Testis (tissue), 3 donors: ENCODE data around the gene HBEGF. TPM values are rescaled to one million over a fixed set of nuclear protein-coding genes. Genes with fewer than 3 reads are reported as not detected.
A peak's percentile ranks its signal among the peaks of the same experiment; 100 is the strongest.

ENCODE experiments used
- DNase-seq: peaks from one replicate; pipeline ENCODE4 v3.0.0-alpha.2; 2019
- H3K27ac ChIP-seq, 2 donors: fragments of 200-600 bp; sonication (generic); one replicate each; pipeline ENCODE4 v1.5.1; 2019
- H3K27me3 ChIP-seq: fragments of 200-600 bp; sonication (generic); one replicate; pipeline ENCODE4 v1.5.1; 2019
- H3K36me3 ChIP-seq: fragments of 200-600 bp; sonication (generic); one replicate; pipeline ENCODE4 v1.5.1; 2017; ENCODE audit warnings: low read depth; ENCODE audit errors: missing control alignments
- H3K4me1 ChIP-seq: fragments of 200-600 bp; sonication (generic); one replicate; pipeline ENCODE4 v1.5.1; 2019
- H3K4me3 ChIP-seq, 2 donors: fragments of 200-600 bp; sonication (generic); one replicate each; pipeline ENCODE4 v1.5.1; 2017 to 2019
- H3K9me3 ChIP-seq: fragments of 200-600 bp; sonication (generic); one replicate; pipeline ENCODE4 v1.5.1; 2017
- POLR2A ChIP-seq: fragments of 450-650 bp; IDR thresholded peaks from one replicate; pipeline ENCODE4 v1.6.1; 2017; ENCODE audit warnings: antibody characterized with exemption, mild to moderate bottlenecking, moderate library complexity
- WGBS, 2 donors: methylation state at CpG; one replicate each; pipeline ENCODE4 v1.1.5; 2018; 5-methylcytosine and 5-hydroxymethylcytosine counted together
- intact Hi-C: fragments of 100-400 bp; cut with DNase I; formaldehyde crosslinking; loops from one replicate; pipeline ENCODE4 v1.15.1; 2023; ENCODE audit warnings: low total_unique reads
- polyA plus RNA-seq: library from polyadenylated mRNA; stranded (reverse); fragments of 350-450 nt; fragmentation: Illumina TruSeq; extraction: RNeasy Lipid Tissue Mini Kit (QIAGEN cat#74804); gene quantifications from one replicate; pipeline ENCODE4 v1.2.3, GENCODE V29; 2014; ENCODE audit warnings: low read depth, low replicate concordance; ENCODE audit not compliant: insufficient read depth
- total RNA-seq, 2 donors: library from RNA; depleted of rRNA; stranded (reverse); fragments of >200 nt; gene quantifications; one replicate each; pipeline ENCODE4 v1.2.3, GENCODE V29; 2016
- TF ChIP-seq, protein P1 (sequence below), 3 experiments: fragments of 450-650 bp in 2 of 3; fragments of 200-600 bp in 1 of 3; sonication (generic) in 1 of 3; IDR thresholded peaks; one replicate each; pipeline ENCODE4 v1.5.1; 2016 to 2019; ENCODE audit warnings: antibody characterized with exemption in 3 of 3, mild to moderate bottlenecking in 2 of 3, moderate library complexity in 1 of 3

The HBEGF gene
- total and polyA plus RNA-seq, 3 donors from 2014 or later: 8.2 to 23.9 (median 23.2) TPM

DNA sequence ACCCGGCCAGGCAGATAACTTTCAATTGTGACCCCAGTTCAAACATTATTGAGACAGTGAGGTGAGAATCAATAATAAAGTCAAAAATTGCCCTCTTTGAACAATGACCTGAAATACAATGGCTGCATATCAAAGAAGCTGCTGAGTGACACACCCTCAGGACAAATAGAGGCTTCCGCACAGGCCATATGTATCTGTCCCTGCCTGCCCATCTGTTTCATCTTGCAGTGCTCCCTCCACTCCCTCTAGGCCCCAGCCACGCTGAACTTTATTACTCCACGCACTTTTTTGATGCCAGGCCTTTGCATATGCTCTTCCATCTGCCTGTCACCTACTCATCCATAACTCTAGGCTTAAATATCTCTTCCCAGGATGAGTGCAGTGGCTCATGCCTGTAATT, 27.6 kb downstream of the HBEGF start:
- H3K4me1 ChIP-seq: peaks cover 13% of the 10 kb centered on the region
- H3K9me3 ChIP-seq: no peaks in the 10 kb centered on the region
- TF ChIP-seq POLR2A: no peak
- TF ChIP-seq, protein P1, sequence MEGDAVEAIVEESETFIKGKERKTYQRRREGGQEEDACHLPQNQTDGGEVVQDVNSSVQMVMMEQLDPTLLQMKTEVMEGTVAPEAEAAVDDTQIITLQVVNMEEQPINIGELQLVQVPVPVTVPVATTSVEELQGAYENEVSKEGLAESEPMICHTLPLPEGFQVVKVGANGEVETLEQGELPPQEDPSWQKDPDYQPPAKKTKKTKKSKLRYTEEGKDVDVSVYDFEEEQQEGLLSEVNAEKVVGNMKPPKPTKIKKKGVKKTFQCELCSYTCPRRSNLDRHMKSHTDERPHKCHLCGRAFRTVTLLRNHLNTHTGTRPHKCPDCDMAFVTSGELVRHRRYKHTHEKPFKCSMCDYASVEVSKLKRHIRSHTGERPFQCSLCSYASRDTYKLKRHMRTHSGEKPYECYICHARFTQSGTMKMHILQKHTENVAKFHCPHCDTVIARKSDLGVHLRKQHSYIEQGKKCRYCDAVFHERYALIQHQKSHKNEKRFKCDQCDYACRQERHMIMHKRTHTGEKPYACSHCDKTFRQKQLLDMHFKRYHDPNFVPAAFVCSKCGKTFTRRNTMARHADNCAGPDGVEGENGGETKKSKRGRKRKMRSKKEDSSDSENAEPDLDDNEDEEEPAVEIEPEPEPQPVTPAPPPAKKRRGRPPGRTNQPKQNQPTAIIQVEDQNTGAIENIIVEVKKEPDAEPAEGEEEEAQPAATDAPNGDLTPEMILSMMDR (IDR thresholded peaks at IDR 0.05): no peak
- H3K27ac ChIP-seq: no peak overlapping the region
- H3K27me3 ChIP-seq: no peaks in the 10 kb centered on the region
- DNase-seq: no peak
- WGBS, 2 donors: 93 to 97% methylated on average over 4 of the region's 4 CpGs
- no peak overlapping the region for H3K4me3 ChIP-seq
- H3K36me3 ChIP-seq: no peaks in the 10 kb centered on the region
- intact Hi-C loops: no loop called here

DNA sequence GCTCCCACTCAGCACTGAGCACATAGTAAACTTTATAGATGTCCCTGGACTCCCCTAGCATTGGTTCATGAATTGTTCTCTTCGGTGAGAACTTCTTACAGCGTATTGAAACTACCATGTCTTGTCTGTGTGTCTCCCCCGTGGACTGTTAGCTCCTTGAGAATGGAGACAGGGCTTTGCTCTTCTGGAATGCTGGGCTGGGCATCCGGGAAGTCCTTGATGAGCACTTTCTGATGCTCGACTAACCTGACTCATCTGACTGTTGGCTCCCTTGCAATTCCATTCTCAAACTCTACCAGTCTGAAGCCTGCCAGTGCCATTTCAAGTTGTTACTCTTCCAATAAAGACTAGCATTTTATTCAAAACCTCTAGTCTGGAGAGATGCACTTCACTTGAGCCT, 28.5 kb downstream of the HBEGF start:
- Histone ChIP-seq H3K36me3 (no peaks in the 10 kb centered on the region), H3K27me3 (no peaks in the 10 kb centered on the region), H3K4me3 (no peak overlapping the region), H3K9me3 (no peaks in the 10 kb centered on the region), H3K4me1 (peaks cover 4% of the 10 kb centered on the region), H3K27ac (no peak overlapping the region)
- WGBS, 2 donors: 69 to 77% methylated on average over 5 of the region's 5 CpGs
- TF ChIP-seq, protein P1 (IDR thresholded peaks at IDR 0.05): no peak
- TF ChIP-seq POLR2A: no peak
- DNase-seq: no peak
- intact Hi-C loops: no loop called here

DNA sequence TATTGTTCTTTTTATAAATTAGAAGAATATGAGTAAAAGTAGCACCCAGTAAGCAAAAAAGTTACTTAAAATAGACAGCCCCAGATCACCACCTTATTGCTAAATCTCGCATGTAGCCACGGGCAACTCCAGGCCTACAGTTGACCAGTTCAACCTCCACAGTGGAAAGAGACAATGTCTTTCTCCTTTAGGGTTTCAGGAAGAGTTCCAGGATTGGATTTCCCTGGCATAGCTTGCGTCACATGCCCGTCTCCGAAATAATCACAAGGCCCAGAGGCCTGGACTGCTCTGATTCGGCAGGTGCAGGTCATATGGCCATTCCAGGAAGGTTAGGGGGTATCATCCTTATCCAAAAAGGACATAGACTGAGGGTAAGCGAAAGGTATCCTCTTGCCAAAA, 33.6 kb downstream of the HBEGF start:
- Histone ChIP-seq H3K4me1 (no peaks in the 10 kb centered on the region), H3K27ac (peak overlapping the region in 1 of 2 donors; percentile 27), H3K9me3 (no peaks in the 10 kb centered on the region), H3K4me3 (no peak overlapping the region), H3K36me3 (no peaks in the 10 kb centered on the region), H3K27me3 (no peaks in the 10 kb centered on the region)
- no peak for TF ChIP-seq POLR2A
- TF ChIP-seq, protein P1 (IDR thresholded peaks at IDR 0.05): no peak
- 90 to 98% methylated on average over 7 of the region's 7 CpGs for WGBS, 2 donors
- DNase-seq: no peak
- intact Hi-C loops: no loop called here

DNA sequence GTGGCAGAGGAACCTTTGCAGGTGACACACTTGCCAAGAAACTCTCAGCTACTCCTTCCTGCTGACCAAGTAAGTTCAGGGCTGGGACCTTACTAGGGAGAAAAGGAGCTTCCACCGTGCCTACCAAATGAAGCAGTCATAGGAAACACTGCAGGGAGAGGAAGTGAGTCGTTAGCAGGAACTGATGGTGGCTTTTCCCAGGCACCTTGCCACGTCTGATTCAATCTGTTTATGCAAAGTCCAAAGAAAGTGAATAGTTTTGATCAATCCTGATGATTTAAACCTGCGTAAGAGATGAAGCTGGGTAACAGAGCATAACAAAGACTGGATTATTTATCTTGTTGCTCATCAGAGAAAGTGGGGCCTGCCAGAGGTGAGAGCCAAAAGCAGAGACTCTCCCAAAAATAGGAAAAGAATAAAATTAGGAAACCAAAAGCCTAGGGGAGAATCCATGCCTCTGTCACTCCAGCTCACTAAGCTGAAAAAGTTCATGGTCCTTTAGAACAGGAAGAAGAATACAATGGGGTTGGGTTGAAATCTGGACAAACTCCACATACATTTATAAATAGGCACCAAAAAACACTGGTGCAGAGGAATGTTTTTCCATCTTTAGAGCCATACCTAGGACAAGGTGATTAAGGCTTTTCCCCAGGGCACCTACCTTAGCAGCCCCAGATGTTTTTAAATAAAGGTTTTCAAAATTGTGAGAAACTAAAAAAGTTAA, 34.2 kb downstream of the HBEGF start:
- 50 to 60% methylated on average over 4 of the region's 4 CpGs for WGBS, 2 donors
- no peaks in the 10 kb centered on the region for H3K36me3 ChIP-seq
- H3K4me1 ChIP-seq: no peaks in the 10 kb centered on the region
- H3K27me3 ChIP-seq: no peaks in the 10 kb centered on the region
- H3K27ac ChIP-seq: peak overlapping the region in 1 of 2 donors; percentile 27
- DNase-seq: no peak
- H3K9me3 ChIP-seq: no peaks in the 10 kb centered on the region
- intact Hi-C loops: no loop called here
- H3K4me3 ChIP-seq: no peak overlapping the region
- TF ChIP-seq, protein P1 (IDR thresholded peaks at IDR 0.05): no peak
- TF ChIP-seq POLR2A: no peak

DNA sequence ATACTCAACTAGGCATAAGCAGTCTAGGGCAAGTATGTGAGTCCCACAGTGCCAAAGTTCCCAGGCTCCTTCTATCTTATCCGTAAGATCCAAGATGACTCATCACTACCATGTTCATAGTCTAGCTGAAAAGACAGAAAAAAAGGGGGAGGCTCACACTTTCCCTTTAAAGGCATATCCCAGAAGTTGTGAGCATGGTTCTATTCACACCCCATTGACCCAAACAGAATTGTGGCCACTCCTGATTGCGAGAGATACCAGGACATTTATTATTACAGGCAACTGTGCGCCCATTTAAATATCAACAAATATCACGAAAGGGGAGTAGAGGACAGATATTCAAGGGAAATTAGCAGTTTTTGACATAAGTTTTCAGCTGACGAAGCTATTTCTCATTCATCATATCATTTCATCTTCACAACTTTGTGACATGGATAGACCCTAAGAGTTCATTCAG, 35.4 kb downstream of the HBEGF start:
- no peak overlapping the region for H3K4me3 ChIP-seq

More for the DNA sequence above, 35.4 kb downstream of the HBEGF start:
- Histone ChIP-seq H3K27me3 (no peaks in the 10 kb centered on the region), H3K27ac (no peak overlapping the region), H3K4me1 (no peaks in the 10 kb centered on the region), H3K9me3 (no peaks in the 10 kb centered on the region), H3K36me3 (no peaks in the 10 kb centered on the region)
- WGBS, 2 donors: 83 to 84% methylated on average over 5 of the region's 5 CpGs
- no peak for TF ChIP-seq POLR2A
- TF ChIP-seq, protein P1 (IDR thresholded peaks at IDR 0.05): no peak
- intact Hi-C loops: no loop called here
- no peak for DNase-seq
